GM18870 (cell line): ENCODE measurements around the gene CFAP97D1.

Experiments used
- ATAC-seq: cut with Tn5 transposase; IDR thresholded peaks from one replicate; pipeline ENCODE4 v1.9.1; 2021; ENCODE audit warnings: moderate library complexity; ENCODE audit not compliant: unreplicated experiment

CFAP97D1 gene

GRCh38 chr17:43780135-43780534 lies at the start of gene CFAP97D1:
TSS of gene CFAP97D1 (plus strand) at chr17:43780435. CDS start at chr17:43780463, 28 bp downstream.
- no peak for ATAC-seq

- no peak for ATAC-seq
Observed at GRCh38 chr17:43732958-43733357, 47.3 kb upstream of the CFAP97D1 start.

- no peak for ATAC-seq
Observed at GRCh38 chr17:43733956-43734355, 46.3 kb upstream of the CFAP97D1 start.

- ATAC-seq = no peak
Observed at GRCh38 chr17:43734376-43734775, 45.9 kb upstream of the CFAP97D1 start.

- no peak for ATAC-seq
Observed at GRCh38 chr17:43736389-43736788, 43.8 kb upstream of the CFAP97D1 start.

- no peak for ATAC-seq
Observed at GRCh38 chr17:43737722-43738121, 42.5 kb upstream of the CFAP97D1 start.

GRCh38 chr17:43740541-43740940 lies 39.7 kb upstream of the CFAP97D1 start:
- ATAC-seq = no peak

- ATAC-seq = no peak
Observed at GRCh38 chr17:43741636-43742035, 38.6 kb upstream of the CFAP97D1 start.

- ATAC-seq = no peak
Observed at GRCh38 chr17:43745541-43745940, 34.7 kb upstream of the CFAP97D1 start.

- ATAC-seq = no peak
Observed at GRCh38 chr17:43750153-43750552, 30.1 kb upstream of the CFAP97D1 start.

- ATAC-seq = no peak
Observed at GRCh38 chr17:43753493-43754129, 26.6 kb upstream of the CFAP97D1 start.

- no peak for ATAC-seq
Observed at GRCh38 chr17:43754947-43755346, 25.3 kb upstream of the CFAP97D1 start.

GRCh38 chr17:43755389-43755875 lies 24.8 kb upstream of the CFAP97D1 start:
- no peak for ATAC-seq

GRCh38 chr17:43756201-43756600 lies 24.0 kb upstream of the CFAP97D1 start:
- no peak for ATAC-seq

- no peak for ATAC-seq
Observed at GRCh38 chr17:43757171-43757660, 23.0 kb upstream of the CFAP97D1 start.

GRCh38 chr17:43758086-43758485 lies 22.1 kb upstream of the CFAP97D1 start:
- no peak for ATAC-seq

- no peak for ATAC-seq
Observed at GRCh38 chr17:43758497-43759174, 21.6 kb upstream of the CFAP97D1 start, which contains the start of gene SOST. TSS of gene SOST (minus strand) at chr17:43758791. CDS start at chr17:43758741, 50 bp downstream.

GRCh38 chr17:43759836-43760235 lies 20.4 kb upstream of the CFAP97D1 start:
- no peak for ATAC-seq

GRCh38 chr17:43760254-43760852 lies 19.9 kb upstream of the CFAP97D1 start:
- no peak for ATAC-seq

GRCh38 chr17:43766413-43767052 lies 13.7 kb upstream of the CFAP97D1 start:
- ATAC-seq = no peak

GRCh38 chr17:43767053-43767712 lies 13.1 kb upstream of the CFAP97D1 start:
- ATAC-seq = no peak
